IPS-NIHi11 (cell line): ENCODE data around the gene PRDM4.
"Not testable (repeated sequence)": the region's sequence is repeated elsewhere in the genome, so short reads cannot be mapped to it uniquely, and the experiment has no call there.

Experiments used
- DNase-seq: peaks from one replicate; pipeline ENCODE4 v3.0.0; 2012; ENCODE audit warnings: mixed read lengths, low spot score

Gene PRDM4

DNA sequence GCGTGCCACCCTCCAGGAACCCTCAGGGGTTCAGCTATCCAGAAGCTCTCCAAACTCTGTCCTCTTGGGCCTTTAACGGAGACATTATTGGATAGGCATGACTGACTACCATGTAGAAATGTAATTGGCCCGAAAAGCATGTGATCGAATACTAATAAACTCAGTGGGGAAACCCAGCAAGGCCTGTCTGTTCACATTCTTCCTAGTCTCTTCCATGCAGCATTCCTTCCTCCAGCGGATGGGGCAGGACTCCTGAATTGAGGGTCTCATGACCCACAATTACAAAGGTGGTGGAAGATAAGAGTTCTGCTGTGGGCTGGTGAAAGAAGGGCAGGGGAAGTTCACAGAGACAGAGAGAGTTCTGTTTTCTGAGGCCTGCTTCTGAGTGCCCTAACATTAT lies 6.5 kb upstream of the PRDM4 start:
- no peak for DNase-seq

DNA sequence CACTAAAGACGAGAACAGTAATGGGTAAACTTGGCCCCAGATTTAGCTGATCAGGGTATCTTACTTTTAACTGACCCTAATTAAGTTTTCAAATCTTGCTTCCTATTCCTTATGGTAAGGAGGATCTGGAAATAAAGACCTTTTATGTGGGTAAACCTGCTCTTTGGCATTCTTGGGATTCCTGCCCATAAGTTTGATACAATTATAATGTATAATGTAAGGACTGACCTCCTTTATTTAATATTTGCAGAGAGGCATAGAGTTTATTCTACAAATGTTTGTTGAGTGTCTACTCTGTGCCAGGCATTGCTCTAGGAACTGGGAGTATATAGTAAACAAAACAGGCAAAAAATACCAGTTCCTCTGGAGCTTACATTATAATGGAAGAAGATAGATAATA lies 4.4 kb upstream of the PRDM4 start:
- no peak for DNase-seq

DNA sequence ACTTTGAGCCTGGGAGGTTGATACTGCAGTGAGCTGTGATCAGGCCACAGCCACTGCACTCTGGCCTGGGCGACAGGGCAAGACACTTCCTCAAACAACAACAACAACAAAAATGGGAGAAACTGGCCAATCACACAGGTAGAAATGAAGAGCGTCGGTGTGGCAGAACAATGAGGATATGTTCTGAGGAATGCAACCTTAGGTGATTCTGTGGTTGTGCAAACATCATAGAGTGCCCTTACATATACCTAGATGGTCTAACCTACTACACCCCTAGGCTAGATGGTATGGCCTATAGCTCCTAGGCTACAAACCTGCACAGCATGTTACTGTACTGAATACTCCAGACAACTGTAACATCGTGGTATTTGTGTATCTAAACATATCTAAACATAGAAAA lies 3.7 kb upstream of the PRDM4 start:
- no peak for DNase-seq

- DNase-seq, result no peak
Observed at GRCh38 chr12:107762874-107763273, 1.9 kb upstream of the PRDM4 start.

DNA sequence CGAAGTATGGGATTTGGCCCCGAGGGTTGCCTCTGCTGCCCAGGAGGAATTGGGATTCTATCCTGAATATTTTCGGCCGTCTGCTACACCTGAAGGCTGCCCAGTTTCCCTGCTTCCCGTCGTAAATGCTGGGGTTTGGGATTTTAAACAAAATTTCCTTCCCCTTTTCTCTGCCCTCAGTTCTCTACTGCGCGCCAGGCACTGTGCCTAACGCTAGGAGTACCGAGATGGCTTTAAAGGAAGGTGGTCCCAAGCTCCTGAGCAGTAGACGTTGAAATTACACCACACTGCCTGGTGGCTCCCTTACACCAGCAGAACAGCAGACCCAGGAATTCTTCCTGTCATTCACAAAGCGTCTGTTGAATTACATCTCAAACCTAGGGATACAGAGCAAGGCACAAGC lies 566 bp upstream of the PRDM4 start:
- peak; percentile 8 for DNase-seq

GRCh38 chr12:107760207-107760808 lies 629 bp downstream of the PRDM4 start:
- peak; percentile 68 for DNase-seq

- DNase-seq, result peak; percentile 9
Observed at GRCh38 chr12:107759410-107759809, 1.5 kb downstream of the PRDM4 start.

DNA sequence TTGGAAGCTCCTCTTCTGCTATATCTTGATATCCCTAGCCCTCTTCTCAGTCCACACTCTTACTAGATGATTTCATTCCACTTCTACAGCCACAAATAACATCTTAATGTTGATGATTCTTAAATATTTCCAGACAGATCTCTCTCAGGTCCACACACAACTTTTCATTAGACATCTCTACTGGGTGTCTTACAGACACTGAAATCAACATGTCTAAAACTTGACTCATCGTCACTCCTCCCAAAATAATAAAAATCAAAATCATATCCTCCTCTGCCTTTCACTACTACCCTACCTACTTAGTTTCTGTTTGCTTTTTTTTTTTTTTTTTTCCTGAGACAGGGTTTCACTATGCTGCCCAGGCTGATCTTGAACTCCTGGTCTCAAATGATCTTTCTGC lies 11.9 kb downstream of the PRDM4 start:
- no peak for DNase-seq

- no peak for DNase-seq
Observed at GRCh38 chr12:107748472-107748871, 12.5 kb downstream of the PRDM4 start.

DNA sequence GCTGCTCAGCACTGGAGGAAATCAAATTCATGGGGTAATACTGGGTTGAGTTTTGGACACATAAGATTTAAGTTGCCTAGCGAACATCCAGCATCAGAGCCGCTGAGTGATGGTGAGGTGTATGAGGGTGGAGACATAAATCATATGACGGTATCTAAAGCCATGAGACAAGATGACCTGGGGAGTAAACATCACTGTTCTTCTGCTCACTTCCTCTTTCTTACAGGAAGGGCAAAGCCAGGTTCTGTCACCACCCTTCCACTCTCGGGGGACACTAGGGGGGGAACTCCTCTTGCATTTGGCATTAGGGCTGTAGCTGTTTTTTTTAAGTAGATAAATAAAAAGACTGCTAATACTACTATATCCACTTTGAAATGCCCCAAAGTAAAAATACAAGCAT lies 24.0 kb downstream of the PRDM4 start:
- no peak for DNase-seq

DNA sequence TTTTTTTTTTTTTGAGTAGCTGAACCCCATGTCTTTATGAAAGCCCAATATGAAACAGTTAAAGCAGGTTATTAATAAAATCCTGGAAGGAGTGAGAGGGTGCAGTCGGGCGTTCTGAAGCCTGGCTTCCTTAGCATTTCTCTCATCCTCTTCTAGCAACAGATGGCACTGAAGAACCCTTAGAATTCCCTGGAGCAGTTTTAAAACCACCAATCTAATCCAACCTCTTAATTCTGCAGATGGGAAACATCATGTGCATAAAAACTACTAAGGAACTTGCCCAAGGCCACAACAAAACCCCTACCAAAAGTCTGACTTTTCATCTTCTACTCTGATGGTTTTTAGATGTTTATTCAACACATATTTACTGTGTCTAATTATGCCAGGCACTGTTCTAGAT lies 25.2 kb downstream of the PRDM4 start:
- DNase-seq, result no peak

- DNase-seq, result no peak
Observed at GRCh38 chr12:107734139-107734538, 26.8 kb downstream of the PRDM4 start.

DNA sequence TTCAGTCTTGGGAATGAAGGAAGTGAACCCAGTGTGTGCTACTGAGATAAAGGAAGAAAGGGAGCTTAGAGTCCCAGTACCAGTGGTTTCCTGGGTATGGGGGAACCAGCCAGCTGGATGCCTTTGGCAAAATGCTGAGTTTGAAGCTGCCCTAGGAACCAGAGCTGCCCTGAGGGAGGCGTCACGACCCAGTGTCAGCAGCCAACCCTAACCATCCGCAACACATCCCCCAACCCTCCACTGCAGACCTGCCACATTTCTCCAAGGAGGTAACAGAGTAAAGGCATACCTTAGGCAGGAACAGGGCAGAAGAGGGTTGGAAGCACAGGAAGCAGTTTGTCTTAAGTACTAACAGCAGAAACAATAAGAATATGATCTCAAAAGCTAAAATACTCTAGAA lies 28.6 kb downstream of the PRDM4 start:
- DNase-seq, result no peak

DNA sequence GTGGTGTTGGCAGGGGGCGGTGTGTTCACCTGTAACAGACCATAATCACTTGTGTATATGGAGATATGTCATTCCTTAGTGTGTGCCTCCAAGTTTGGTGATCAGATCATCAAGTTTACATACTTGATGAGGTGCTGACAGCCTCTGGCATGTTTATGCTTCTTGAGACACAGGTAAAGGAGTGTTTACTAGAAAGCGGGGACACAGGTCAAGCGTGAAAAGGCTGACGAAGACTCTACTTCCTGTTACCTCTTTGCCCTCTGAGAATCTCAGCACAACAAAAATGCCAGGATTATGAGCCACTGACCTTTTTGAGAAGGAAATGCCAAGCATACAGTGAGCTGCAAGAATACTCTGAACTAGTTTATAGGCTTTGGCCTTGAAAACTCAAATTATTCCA lies 29.6 kb downstream of the PRDM4 start:
- no peak for DNase-seq

- no peak for DNase-seq
Observed at GRCh38 chr12:107730618-107731341, 30.2 kb downstream of the PRDM4 start.

DNA sequence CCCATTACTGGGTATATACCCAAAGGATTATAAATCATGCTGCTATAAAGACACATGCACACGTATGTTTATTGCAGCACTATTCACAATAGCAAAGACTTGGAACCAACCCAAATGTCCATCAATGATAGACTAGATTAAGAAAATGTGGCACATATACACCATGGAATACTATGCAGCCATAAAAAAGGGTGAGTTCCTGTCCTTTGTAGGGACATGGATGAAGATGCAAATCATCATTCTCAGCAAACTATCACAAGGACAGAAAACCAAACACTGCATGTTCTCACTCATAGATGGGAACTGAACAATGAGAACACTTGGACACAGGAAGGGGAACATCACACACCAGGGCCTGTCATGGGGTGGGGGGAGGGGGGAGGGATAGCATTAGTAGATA lies 33.2 kb downstream of the PRDM4 start:
- DNase-seq, result not testable (repeated sequence)

DNA sequence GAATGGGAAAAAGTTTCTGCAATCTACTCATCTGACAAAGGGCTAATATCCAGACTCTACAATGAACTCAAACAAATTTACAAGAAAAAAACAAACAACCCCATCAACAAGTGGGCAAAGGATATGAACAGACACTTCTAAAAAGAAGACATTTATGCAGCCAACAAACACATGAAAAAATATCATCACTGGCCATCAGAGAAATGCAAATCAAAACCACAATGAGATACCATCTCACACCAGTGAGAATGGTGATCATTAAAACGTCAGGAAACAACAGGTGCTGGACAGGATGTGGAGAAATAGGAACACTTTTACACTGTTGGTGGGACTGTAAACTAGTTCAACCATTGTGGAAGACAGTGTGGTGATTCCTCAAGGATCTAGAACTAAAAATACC lies 33.6 kb downstream of the PRDM4 start:
- DNase-seq, result not testable (repeated sequence)

GRCh38 chr12:107718606-107719005 lies 42.3 kb downstream of the PRDM4 start:
- no peak for DNase-seq

- DNase-seq, result no peak
Observed at GRCh38 chr12:107715780-107716179, 45.2 kb downstream of the PRDM4 start.

- DNase-seq, result not testable (repeated sequence)
Observed at GRCh38 chr12:107705522-107705921, 55.4 kb downstream of the PRDM4 start.

DNA sequence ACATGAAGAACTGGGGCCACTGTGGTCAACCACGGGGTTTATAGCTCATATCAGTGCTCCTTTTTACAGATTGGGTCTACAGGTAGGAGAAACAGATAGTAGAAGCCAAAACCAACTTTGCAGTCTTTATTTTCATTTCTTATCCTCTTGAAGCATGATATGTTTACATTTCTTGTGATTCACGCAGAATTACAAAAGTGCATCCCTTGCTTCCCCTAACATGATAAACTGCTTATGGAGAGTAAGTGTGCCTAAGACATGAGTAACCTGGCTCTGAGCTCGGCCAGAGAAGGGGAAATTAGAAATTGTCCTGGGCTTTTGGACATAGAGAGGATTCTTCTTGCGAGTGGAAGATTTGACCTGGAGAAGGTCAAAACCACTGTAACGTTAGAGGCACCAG lies 56.9 kb downstream of the PRDM4 start:
- no peak for DNase-seq

GRCh38 chr12:107702106-107702505 lies 58.8 kb downstream of the PRDM4 start:
- DNase-seq, result no peak

DNA sequence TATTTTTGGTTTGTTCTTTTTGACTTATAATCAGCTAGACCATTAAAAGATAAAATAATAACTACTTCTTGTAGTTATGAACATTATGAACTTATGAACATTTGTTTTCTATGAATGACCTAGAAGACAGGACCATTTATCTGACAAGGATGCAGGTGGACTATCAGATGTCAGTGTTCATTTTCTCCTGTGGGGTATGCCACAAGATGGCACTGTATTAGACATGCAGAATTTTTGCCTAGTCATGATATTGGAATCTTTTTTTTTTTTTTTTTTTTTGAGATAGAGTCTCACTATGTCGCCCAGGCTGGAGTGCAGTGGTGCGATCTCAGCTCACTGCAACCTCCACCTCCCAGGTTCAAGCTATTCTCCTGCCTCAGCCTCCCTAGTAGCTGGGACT lies 65.2 kb downstream of the PRDM4 start:
- not testable (repeated sequence) for DNase-seq
